ENCODE results near the gene CTNNB1.

CTNNB1 gene

DNA sequence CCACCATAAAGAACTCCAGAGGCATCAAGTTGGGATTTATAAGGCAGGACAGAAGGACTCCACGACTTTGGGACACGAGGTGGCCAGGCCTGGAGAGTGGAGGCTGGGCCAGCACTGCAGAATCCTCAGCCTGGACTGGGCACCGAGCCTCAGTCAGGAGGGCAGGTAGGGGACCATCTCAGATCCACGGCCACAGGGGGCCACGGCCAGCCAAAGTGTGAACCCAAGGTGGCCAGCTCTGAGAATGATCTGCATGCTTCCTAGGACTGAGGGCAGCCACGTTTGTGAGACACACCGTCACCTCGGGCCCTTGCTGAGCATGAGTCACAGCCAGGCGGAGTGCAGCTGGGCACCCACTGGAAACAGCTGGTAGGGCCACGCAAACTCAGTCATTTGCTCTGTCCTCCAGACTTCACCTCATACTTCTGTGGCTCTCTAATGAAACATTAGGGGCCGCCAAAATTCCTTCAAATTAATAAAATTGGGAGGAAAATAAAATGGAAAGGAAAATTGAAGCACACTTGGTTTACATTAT is 65.8 kb downstream of the CTNNB1 start:
- peak; percentile 26 for DNase-seq (ENCODE audit: low read depth)
- H3K4me3 ChIP-seq (replicated peaks; ENCODE audit: low read depth, low read length): no peak overlapping the region
- TF ChIP-seq, protein P1, sequence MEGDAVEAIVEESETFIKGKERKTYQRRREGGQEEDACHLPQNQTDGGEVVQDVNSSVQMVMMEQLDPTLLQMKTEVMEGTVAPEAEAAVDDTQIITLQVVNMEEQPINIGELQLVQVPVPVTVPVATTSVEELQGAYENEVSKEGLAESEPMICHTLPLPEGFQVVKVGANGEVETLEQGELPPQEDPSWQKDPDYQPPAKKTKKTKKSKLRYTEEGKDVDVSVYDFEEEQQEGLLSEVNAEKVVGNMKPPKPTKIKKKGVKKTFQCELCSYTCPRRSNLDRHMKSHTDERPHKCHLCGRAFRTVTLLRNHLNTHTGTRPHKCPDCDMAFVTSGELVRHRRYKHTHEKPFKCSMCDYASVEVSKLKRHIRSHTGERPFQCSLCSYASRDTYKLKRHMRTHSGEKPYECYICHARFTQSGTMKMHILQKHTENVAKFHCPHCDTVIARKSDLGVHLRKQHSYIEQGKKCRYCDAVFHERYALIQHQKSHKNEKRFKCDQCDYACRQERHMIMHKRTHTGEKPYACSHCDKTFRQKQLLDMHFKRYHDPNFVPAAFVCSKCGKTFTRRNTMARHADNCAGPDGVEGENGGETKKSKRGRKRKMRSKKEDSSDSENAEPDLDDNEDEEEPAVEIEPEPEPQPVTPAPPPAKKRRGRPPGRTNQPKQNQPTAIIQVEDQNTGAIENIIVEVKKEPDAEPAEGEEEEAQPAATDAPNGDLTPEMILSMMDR (IDR thresholded peaks at IDR 0.05; ENCODE audit: low read length, missing control alignments): no peak

DNA sequence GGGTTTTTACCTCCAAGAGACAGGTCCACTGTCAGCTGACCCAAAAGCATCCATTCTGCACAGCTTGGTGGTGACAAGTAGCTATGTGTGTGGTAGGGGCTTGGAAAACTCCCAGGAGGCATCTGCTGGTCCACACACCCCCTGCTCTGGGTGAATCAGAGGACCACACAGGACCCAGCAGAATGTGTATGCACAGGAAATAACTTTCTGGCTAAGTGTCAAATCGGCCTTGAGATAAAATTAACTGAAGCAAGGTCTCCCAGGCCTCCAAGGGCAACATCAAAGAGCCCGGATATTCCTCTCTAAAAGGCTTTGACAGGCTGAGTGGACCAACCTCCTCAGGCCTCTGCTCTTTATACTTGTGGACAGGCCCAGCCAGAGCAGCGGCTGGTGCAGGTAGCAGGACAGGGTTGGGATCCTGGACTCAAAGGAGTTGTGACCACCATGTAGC is 66.5 kb downstream of the CTNNB1 start:
- DNase-seq (ENCODE audit: low read depth): peak; percentile 74
- H3K4me3 ChIP-seq (replicated peaks; ENCODE audit: low read depth, low read length): no peak overlapping the region
- TF ChIP-seq, protein P1 (IDR thresholded peaks at IDR 0.05; ENCODE audit: low read length, missing control alignments): no peak

DNA sequence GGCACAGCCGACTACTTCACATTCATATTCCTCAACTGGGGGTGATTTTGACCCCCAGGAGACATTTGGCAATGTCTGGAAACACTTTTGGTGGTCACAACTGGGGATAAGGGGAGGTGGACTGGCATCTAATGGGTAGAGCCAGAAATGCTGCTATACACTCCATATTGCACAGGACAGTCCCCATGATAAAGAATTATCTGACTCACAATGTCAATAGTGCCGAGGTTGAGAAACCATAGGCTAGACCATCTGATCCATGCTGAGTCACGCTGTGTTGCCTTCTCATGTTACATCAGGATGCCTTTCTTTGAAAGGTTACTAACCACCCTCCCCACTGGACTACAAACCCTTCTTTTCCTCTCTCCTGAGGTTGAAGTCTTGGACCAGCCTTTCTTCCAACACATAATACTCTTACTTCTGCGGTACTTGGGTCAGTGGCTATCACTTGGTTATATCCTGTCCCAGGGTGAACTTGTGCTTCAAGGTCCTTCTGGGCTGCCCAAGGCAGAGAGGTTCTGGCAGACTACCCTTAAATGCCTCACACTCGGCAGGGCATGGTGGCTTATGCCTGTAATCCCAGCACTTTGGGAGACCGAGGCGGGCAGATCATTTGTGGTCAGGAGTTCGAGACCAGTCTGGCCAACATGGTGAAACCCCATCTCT is 68.8 kb downstream of the CTNNB1 start:
- no peak overlapping the region for H3K4me3 ChIP-seq (replicated peaks; ENCODE audit: low read depth, low read length)
- DNase-seq (ENCODE audit: low read depth): peak; percentile 94
- TF ChIP-seq, protein P1 (IDR thresholded peaks at IDR 0.05; ENCODE audit: low read length, missing control alignments): no peak

DNA sequence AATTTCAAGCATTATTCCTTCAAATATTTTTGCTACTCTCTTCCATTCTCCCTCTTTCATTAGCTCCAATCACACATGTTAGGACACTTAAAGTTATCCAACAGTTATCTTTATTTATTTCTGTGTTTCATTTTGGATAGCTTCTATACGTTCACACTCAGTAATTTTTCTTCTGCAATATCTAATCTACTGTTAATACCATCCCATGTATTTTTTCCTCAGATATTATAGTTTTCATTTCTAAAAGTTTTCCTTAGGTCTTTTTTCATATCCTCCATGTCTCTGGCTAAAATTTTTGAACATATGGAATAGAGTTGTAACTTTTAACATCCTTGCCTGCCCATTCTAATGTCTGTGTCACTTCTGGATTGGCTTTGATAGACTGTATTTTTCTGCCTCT is 73.4 kb downstream of the CTNNB1 start:
- no peak for DNase-seq (ENCODE audit: low read depth)
- TF ChIP-seq, protein P1 (IDR thresholded peaks at IDR 0.05; ENCODE audit: low read length, missing control alignments): no peak
- no peak overlapping the region for H3K4me3 ChIP-seq (replicated peaks; ENCODE audit: low read depth, low read length)

DNA sequence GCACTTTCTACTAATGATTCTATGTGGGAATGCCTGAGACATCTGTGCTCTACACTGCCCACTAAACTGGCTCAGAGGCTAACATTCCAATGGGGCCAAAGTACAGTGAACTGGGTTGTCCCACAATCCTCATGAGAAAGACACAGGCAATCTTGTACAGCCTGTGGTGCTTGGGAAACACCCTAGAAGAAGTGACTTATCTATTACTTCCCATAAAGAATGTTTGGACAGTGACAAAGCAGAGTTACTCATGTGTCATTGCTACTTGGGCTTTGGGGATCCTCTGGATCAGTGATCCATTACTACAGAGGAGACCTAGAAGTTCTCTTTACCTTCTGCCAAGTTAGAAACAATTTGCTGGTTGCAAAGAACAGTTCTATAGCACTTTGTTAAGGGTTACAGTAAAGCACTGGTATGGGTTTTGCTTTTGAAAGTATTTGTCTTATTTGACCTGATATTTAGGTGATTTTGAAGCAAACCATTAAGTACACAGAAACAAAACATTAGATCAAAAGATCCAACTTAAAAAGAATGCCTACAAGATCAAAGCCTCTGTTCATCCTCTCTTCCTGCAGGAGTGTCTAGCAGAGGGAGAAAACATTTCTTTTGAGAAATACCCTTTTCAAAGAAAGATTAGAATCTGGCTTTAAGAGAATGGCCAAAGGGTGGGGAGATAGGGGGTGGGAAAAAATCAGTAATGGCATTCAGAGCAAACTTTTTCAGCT is 75.8 kb downstream of the CTNNB1 start:
- H3K4me3 ChIP-seq (replicated peaks; ENCODE audit: low read depth, low read length): no peak overlapping the region
- DNase-seq (ENCODE audit: low read depth): peak; percentile 46
- TF ChIP-seq, protein P1 (IDR thresholded peaks at IDR 0.05; ENCODE audit: low read length, missing control alignments): no peak

DNA sequence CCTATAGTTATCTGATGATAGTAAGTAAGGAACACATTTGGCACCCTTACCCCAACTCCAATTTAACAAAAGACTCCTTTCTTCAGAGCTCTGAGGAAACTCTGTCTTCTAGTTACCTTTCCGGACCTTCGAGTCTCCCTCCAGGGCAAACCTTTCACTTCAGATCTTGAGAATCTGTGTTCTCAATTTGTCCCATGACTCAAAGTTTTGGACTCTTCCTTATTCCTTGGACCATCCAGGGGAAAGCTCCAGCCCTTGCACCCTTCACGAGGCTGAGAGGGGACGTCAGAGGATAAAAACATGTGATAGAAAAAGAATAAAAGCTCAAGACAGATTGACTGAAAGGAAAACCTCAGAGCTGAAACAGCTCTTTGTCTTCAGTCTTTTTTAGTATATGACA is 76.9 kb downstream of the CTNNB1 start:
- DNase-seq (ENCODE audit: low read depth): no peak
- TF ChIP-seq, protein P1 (IDR thresholded peaks at IDR 0.05; ENCODE audit: low read length, missing control alignments): no peak
- H3K4me3 ChIP-seq (replicated peaks; ENCODE audit: low read depth, low read length): no peak overlapping the region
